ENCODE data around the gene SPEM3.

The SPEM3 gene

DNA sequence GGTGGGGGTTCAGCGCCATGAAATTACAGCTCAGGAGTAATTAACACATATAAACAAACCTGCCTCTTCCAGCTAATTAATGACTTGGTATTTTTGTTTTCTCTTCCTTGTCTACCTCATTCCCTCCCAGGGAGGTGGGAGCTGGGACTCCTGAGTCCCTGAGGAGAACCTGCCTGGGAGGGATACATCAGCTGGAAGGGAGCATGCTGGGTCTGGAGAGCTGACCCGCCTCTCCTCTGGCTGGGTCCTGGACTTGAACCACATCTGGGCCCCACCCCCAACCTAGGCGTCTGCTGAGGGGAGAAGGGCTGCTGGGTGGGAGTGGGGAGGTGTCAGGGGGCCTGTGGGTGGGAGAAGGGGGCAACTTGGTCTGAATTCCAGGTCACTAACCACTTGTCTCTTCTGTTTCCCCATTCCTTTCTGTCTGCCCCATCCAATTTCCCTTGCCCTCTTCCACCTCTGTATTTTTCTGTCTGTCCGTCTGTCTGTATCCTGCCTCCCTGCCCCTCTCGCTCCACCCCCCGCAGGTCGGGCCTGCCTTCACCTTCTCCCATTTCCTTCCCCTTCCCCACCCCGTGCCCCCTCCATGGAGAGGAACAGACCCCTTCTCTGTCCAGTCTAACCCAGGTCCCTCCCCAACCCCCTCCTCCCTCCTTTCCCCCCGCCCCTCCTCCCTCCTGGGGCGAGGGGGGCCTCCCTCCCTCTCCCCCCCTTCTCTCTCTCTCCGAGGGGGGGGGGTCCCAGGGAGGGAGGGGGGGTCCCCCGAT lies 21.0 kb upstream of the SPEM3 start, which contains the start of gene NLGN2:
NLGN2 (plus strand) TSS at position 361 of the 767 bp plus-strand sequence. CDS start 411 bp downstream, outside the sequence.
- H3K4me3 ChIP-seq (ENCODE audit: low read length): no peak within 1 kb of the TSS
- no peak for TF ChIP-seq ZNF274 (IDR thresholded peaks at IDR 0.05; ENCODE audit: low read depth, low read length)

DNA sequence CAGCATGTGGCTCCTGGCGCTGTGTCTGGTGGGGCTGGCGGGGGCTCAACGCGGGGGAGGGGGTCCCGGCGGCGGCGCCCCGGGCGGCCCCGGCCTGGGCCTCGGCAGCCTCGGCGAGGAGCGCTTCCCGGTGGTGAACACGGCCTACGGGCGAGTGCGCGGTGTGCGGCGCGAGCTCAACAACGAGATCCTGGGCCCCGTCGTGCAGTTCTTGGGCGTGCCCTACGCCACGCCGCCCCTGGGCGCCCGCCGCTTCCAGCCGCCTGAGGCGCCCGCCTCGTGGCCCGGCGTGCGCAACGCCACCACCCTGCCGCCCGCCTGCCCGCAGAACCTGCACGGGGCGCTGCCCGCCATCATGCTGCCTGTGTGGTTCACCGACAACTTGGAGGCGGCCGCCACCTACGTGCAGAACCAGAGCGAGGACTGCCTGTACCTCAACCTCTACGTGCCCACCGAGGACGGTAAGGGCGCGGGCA lies 20.4 kb upstream of the SPEM3 start:
- H3K4me3 ChIP-seq (ENCODE audit: low read length): no peak overlapping the region
- TF ChIP-seq ZNF274 (IDR thresholded peaks at IDR 0.05; ENCODE audit: low read depth, low read length): no peak

- TF ChIP-seq ZNF274 (IDR thresholded peaks at IDR 0.05; ENCODE audit: low read depth, low read length): no peak
- no peak overlapping the region for H3K4me3 ChIP-seq (ENCODE audit: low read length)
Observed at GRCh38 chr17:7408863-7409262, 19.8 kb upstream of the SPEM3 start.

- H3K4me3 ChIP-seq (ENCODE audit: low read length): no peak overlapping the region
- no peak for TF ChIP-seq ZNF274 (IDR thresholded peaks at IDR 0.05; ENCODE audit: low read depth, low read length)
Observed at GRCh38 chr17:7409716-7410115, 18.9 kb upstream of the SPEM3 start.

DNA sequence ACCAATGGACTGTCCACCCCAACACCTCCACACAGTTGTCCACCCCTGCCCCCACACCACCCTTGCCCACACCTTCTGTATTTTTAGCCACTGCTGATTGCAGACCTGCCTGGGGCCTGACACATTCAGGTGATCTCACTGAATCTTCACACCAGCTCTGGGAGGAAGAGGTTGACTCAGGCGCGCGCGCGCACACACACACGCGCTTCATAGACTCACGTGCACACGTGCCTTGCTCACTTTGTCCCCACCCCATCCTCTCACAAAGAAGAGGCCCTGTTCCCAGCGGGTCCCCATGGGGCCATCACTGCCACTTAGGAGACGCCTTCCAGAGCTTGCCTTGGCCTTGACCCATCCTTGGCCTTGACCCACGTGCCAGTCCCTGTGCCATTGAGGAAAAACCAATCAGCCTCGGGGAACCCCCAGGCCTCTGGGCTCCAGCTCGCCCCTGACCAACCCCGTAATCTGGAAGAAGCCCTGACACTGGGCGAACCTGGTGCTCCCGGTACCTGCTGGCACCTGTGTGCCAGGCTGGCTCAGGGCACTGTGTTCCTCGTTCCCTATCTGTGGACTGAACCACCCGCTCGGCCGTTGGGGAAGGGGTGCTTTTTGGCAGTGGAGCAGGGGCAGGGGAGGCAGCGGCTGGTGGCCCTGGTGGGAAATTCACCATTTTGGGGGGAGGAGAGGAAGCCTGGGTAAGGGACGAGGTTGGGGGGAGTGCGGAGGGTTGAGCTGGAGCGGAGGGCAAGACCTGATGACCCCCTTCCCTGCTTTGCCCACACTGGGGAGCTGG lies 17.8 kb upstream of the SPEM3 start:
- TF ChIP-seq ZNF274 (IDR thresholded peaks at IDR 0.05; ENCODE audit: low read depth, low read length): no peak
- H3K4me3 ChIP-seq (ENCODE audit: low read length): no peak overlapping the region

DNA sequence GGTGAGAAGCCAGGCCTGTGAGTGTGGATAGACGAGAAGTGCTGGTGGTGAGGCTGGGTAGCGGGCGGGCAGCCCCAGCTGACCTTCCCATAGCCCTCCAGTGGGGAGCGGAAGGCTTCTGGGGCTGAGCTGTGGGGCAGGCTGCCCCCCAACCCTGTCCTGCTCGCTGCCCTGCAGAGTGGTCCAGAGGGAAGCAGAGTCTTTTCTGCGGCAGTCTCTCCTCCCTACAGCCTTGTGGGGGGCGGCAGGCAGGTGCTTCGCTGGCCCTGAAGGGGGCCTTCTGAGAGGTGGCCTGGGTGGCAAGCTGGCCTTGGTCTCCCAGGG lies 17.3 kb upstream of the SPEM3 start:
- H3K4me3 ChIP-seq (ENCODE audit: low read length): no peak overlapping the region
- no peak for TF ChIP-seq ZNF274 (IDR thresholded peaks at IDR 0.05; ENCODE audit: low read depth, low read length)

GRCh38 chr17:7413346-7413985 lies 15.2 kb upstream of the SPEM3 start:
- no peak for TF ChIP-seq ZNF274 (IDR thresholded peaks at IDR 0.05; ENCODE audit: low read depth, low read length)
- H3K4me3 ChIP-seq (ENCODE audit: low read length): no peak overlapping the region

DNA sequence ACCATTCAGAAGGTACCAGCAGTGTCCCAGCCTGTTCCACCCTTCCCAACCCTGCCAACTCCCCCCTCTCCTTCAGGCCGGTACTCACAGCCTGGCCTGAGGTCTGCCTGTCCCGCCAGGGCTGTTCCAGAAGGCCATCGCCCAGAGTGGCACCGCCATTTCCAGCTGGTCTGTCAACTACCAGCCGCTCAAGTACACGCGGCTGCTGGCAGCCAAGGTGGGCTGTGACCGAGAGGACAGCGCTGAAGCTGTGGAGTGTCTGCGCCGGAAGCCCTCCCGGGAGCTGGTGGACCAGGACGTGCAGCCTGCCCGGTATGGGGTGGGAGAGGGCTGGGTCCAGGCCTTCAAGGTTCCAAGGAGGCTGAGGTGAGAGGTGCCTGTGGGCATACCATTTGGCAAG lies 13.8 kb upstream of the SPEM3 start:
- no peak for TF ChIP-seq ZNF274 (IDR thresholded peaks at IDR 0.05; ENCODE audit: low read depth, low read length)

DNA sequence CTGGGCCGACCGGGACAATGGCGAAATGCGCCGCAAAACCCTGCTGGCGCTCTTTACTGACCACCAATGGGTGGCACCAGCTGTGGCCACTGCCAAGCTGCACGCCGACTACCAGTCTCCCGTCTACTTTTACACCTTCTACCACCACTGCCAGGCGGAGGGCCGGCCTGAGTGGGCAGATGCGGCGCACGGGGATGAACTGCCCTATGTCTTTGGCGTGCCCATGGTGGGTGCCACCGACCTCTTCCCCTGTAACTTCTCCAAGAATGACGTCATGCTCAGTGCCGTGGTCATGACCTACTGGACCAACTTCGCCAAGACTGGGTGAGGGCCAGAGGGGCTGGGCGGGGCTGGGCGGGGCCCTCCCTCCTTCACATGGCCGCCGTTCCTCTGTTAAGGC lies 12.9 kb upstream of the SPEM3 start:
- no peak for TF ChIP-seq ZNF274 (IDR thresholded peaks at IDR 0.05; ENCODE audit: low read depth, low read length)

More for the DNA sequence above, 13.8 kb upstream of the SPEM3 start:
- no peak overlapping the region for H3K4me3 ChIP-seq (ENCODE audit: low read length)

DNA sequence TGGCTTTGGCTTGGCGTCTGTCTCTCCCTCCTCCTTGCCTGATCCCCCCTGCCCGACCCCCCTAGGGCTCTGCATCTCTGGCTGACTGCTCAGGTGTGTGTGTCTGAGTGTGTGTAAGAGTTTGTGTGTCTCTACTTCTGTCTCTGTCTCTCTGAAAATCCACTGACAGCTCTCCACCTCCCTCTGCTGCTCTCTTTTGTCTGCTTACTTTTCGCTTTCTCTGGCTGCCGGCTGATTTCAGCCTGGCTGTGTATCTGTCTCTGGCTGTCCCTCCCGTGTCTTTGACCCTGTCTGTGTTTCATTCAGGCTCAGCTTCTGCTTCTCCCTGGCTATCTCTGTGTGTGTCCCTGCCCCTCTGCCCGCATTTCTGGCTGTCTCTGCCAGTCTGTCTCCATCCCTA lies 12.3 kb upstream of the SPEM3 start:
- H3K4me3 ChIP-seq (ENCODE audit: low read length): no peak overlapping the region
- no peak for TF ChIP-seq ZNF274 (IDR thresholded peaks at IDR 0.05; ENCODE audit: low read depth, low read length)

More for the DNA sequence above, 12.9 kb upstream of the SPEM3 start:
- H3K4me3 ChIP-seq (ENCODE audit: low read length): no peak overlapping the region

- TF ChIP-seq ZNF274 (IDR thresholded peaks at IDR 0.05; ENCODE audit: low read depth, low read length): no peak
- H3K4me3 ChIP-seq (ENCODE audit: low read length): no peak overlapping the region
Observed at GRCh38 chr17:7417056-7417655, 11.5 kb upstream of the SPEM3 start.

DNA sequence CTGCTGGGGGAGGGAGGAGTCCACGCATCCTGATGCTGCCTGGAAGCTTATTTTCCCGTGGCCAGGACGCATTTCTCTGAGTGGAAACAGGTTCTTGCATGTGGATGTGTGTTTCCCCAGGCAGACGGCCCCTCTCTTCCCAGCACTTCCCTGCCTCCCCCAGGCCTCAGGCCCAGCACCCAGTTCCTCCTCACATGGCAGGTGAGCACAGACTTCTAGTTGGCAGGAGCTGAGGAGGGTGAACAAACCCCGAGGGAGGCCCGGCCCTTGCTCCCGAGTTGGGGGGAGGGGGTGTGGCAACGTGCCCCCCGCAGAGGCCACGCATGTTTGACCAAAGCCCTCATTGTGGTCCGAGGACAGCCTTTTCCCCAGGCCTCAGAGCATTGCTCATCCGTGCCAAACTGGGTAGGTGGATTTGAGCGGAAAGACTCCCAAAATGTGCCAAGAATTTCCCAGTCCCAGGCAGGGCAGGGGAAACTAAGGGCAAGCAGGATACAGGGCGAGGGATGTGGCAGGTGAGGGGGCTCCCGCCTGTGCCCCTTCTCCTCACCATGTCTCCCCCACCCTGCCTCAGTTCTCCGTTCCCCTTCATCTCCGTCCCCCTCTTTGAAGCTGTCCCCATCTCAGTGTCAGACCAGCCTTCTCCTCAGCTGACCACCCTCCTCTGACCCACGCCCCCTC lies 10.0 kb upstream of the SPEM3 start:
- no peak for TF ChIP-seq ZNF274 (IDR thresholded peaks at IDR 0.05; ENCODE audit: low read depth, low read length)
- H3K4me3 ChIP-seq (ENCODE audit: low read length): no peak overlapping the region

DNA sequence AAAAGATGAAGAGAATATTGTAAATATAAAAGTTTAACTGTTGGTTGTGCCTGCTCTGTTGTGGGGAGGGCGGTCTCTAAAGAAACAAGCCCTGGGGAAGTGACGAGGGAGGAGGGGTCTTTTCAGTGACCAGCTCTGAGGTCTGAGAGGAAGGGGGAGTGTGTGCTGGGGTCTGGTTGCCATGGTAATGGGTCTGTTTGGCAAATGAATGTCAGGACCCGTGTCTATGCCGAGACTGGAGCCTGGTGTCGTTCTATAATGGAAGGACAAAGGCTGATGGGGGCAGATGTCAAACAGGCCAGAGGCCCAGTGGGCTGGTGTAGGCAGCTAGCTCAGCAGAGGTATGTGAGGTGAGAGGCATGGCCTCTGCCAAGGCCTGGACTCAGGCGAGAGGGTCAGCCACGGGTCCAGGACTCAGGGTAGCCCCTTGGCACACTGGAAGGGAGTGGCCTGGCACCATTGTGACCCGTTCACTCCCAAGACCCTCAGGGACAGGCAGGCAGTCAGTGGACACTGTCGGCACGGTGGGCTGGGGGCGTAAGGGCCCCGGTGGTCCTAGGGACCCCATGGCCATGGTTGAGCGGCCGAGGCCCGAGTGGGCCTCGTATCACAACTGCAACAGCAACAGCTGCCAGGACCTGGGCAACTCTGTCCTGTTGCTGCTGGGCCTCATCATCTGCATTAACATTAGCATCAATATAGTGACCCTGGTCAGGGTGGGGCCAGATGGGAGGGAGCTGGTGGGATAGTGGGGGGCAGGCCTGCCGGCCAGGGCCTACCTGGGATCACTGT lies 8.6 kb upstream of the SPEM3 start, which contains the start of gene SPEM1:
SPEM1 (plus strand) TSS at position 506 of the 792 bp plus-strand sequence; CDS start at position 567, 61 bp downstream.
- no peak for TF ChIP-seq ZNF274 (IDR thresholded peaks at IDR 0.05; ENCODE audit: low read depth, low read length)
- no peak within 1 kb of the TSS for H3K4me3 ChIP-seq (ENCODE audit: low read length)
